ENCODE data around the gene DDB1. TPM values are rescaled to one million over a fixed set of nuclear protein-coding genes. Genes with fewer than 3 reads are reported as not detected.

The DDB1 gene
- total and polyA plus RNA-seq, 2 of the 13 experiments (the other 11 are each of a cell fraction or from before 2014, with no cell fraction given), result 217 to 266 TPM

GRCh38 chr11:61349916-61350315 is 17.0 kb upstream of the DDB1 start:
- Histone ChIP-seq H3K9me3 (ENCODE audit: low read length) (no peaks in the 10 kb centered on the region), H3K4me3 (replicated peaks in 1 of 3; ENCODE audit: insufficient read depth in 1 of 3, low read depth in 2 of 3, low read length in 3 of 3) (no peak overlapping the region), H3K27me3 (ENCODE audit: control insufficient read depth in 1 of 2, insufficient read depth in 2 of 2, low read length in 2 of 2) (no peaks in the 10 kb centered on the region), H3K4me1 (ENCODE audit: insufficient read depth, low read length) (no peaks in the 10 kb centered on the region), H3K4me2 (ENCODE audit: low read depth, low read length) (no peak overlapping the region), H3K36me3 (replicated peaks in 1 of 2; ENCODE audit: control insufficient read depth in 1 of 2, insufficient read depth in 2 of 2, low read length in 2 of 2) (peaks cover 21 to 26% of the 10 kb centered on the region in 2 experiments), H2AFZ (ENCODE audit: low read length) (no peak overlapping the region), H4K20me1 (ENCODE audit: insufficient read depth, low read length) (peaks cover 3% of the 10 kb centered on the region; the same call in 1 of the 2 replicates), H3K79me2 (ENCODE audit: insufficient read depth, low read length) (no peaks in the 10 kb centered on the region), H3K27ac (ENCODE audit: extremely low read length, insufficient read depth, low read length) (no peak overlapping the region), H3K9ac (ENCODE audit: insufficient read depth, low read depth, low read length) (no peak overlapping the region)
- WGBS (ENCODE audit: low lambda C conversion rate), result 94% methylated on average over 9 of the region's 10 CpGs
- no TSS peak for BruUV-seq (replicated peaks)
- DNase-seq (ENCODE audit: low spot score), result no peak
- POLR2A ChIA-PET, result interaction anchor here (3.0 kb wide), 1 partner anchor 12 kb away, joined by 26 read pairs; the partner anchor contains the start of genes CYB561A3 and TMEM138
- no peak for FAIRE-seq
- in situ Hi-C loops (cut with HindIII; ENCODE audit: extremely low pct_ligation_motif_present, low pct_unique_long_range_greater_than_20kb), result no loop called here
- ATAC-seq, result peak; percentile 2; the same call in 2 of the 3 replicates
- TF ChIP-seq ZC3H13 (CRISPR knock-in tag; IDR thresholded peaks at IDR 0.05) (peak; percentile 70; the same call in 1 of the 2 replicates), ESRRA (CRISPR knock-in tag; IDR thresholded peaks at IDR 0.05; ENCODE audit: low read depth) (0 out of 2 replicates have a peak, but pooled peaks have one; percentile 34), ZNF33A (CRISPR knock-in tag; IDR thresholded peaks at IDR 0.05; ENCODE audit: borderline replicate concordance) (no peak)
- CTCF ChIA-PET (ENCODE audit: low intra/inter-chr PET ratio, low total read pairs), result no interaction called here
- intact Hi-C loops (cut with micrococcal nuclease; ENCODE audit: unreplicated experiment), result no loop called here

- FAIRE-seq, result no peak
- POLR2A ChIA-PET, result interaction anchor here (0.7 to 3.0 kb wide), 3 partner anchors 8 to 13 kb away, joined by 3 to 26 read pairs (median 3); partner anchors contain the start of genes CYB561A3 and TMEM138
- Histone ChIP-seq H3K9ac (ENCODE audit: insufficient read depth, low read depth, low read length) (no peak overlapping the region), H3K4me3 (replicated peaks in 1 of 3; ENCODE audit: insufficient read depth in 1 of 3, low read depth in 2 of 3, low read length in 3 of 3) (no peak overlapping the region), H4K20me1 (ENCODE audit: insufficient read depth, low read length) (peaks cover 3% of the 10 kb centered on the region; the same call in 1 of the 2 replicates), H3K36me3 (replicated peaks in 1 of 2; ENCODE audit: control insufficient read depth in 1 of 2, insufficient read depth in 2 of 2, low read length in 2 of 2) (peaks cover 24 to 33% of the 10 kb centered on the region in 2 experiments), H3K79me2 (ENCODE audit: insufficient read depth, low read length) (no peaks in the 10 kb centered on the region), H3K9me3 (ENCODE audit: low read length) (no peaks in the 10 kb centered on the region), H3K4me2 (ENCODE audit: low read depth, low read length) (no peak overlapping the region), H2AFZ (ENCODE audit: low read length) (no peak overlapping the region), H3K27ac (ENCODE audit: extremely low read length, insufficient read depth, low read length) (no peak overlapping the region), H3K4me1 (ENCODE audit: insufficient read depth, low read length) (no peaks in the 10 kb centered on the region), H3K27me3 (ENCODE audit: control insufficient read depth in 1 of 2, insufficient read depth in 2 of 2, low read length in 2 of 2) (no peaks in the 10 kb centered on the region)
- CTCF ChIA-PET (ENCODE audit: low intra/inter-chr PET ratio, low total read pairs), result no interaction called here
- DNase-seq (ENCODE audit: low spot score), result no peak
- in situ Hi-C loops (cut with HindIII; ENCODE audit: extremely low pct_ligation_motif_present, low pct_unique_long_range_greater_than_20kb), result no loop called here
- peak; percentile 13 for ATAC-seq
- no TSS peak for BruUV-seq (replicated peaks)
- 100% methylated on average over 1 of the region's 12 CpGs for WGBS (ENCODE audit: low lambda C conversion rate)
- intact Hi-C loops (cut with micrococcal nuclease; ENCODE audit: unreplicated experiment), result no loop called here
- TF ChIP-seq AGO2 (optimal IDR thresholded peaks at IDR 0.05; ENCODE audit: low read depth, low read length), result peak; percentile 88
- TF ChIP-seq HNRNPH1 (optimal IDR thresholded peaks at IDR 0.05; ENCODE audit: low read depth, low read length), result no peak
- TF ChIP-seq RBM22 (optimal IDR thresholded peaks at IDR 0.05; ENCODE audit: low read length), result peak; percentile 71
- no peak for TF ChIP-seq PCBP1 (IDR thresholded peaks at IDR 0.05; ENCODE audit: borderline replicate concordance, low read depth, low read length)
- TF ChIP-seq ZNF563 (CRISPR knock-in tag; IDR thresholded peaks at IDR 0.05), result 0 out of 2 replicates have a peak, but pooled peaks have one; percentile 43
- no peak for TF ChIP-seq GABPA (IDR thresholded peaks at IDR 0.05; ENCODE audit: low read depth, low read length)
- no peak for TF ChIP-seq GABPA (CRISPR knock-in tag; IDR thresholded peaks at IDR 0.05; ENCODE audit: low read depth)
- TF ChIP-seq KMT2A (CRISPR knock-in tag; IDR thresholded peaks at IDR 0.05), result no peak
- no peak for TF ChIP-seq CTCF (CRISPR knock-in tag; IDR thresholded peaks at IDR 0.05)
- no peak for TF ChIP-seq ZNF891 (CRISPR knock-in tag; IDR thresholded peaks at IDR 0.05)
- peak; percentile 31 for TF ChIP-seq POLR2AphosphoS5 (IDR thresholded peaks at IDR 0.05; ENCODE audit: low read depth, low read length)
- TF ChIP-seq ZNF644 (CRISPR knock-in tag; IDR thresholded peaks at IDR 0.05; ENCODE audit: low read depth), result no peak
- TF ChIP-seq MLX (CRISPR knock-in tag; IDR thresholded peaks at IDR 0.05), result no peak
Observed at GRCh38 chr11:61349189-61349751, 16.4 kb upstream of the DDB1 start.
